Measurements from ENCODE around the gene UTS2R.
"Not testable (repeated sequence)": the region's sequence is repeated elsewhere in the genome, so short reads cannot be mapped to it uniquely, and the experiment has no call there.

UTS2R gene

GRCh38 chr17:82343560-82343959, 28.0 kb upstream of the UTS2R start:
- Histone ChIP-seq H3K36me3 (no peaks in the 10 kb centered on the region), H3K9me3 (ENCODE audit: severe bottlenecking) (peaks cover 11% of the 10 kb centered on the region), H3K4me3 (ENCODE audit: low read depth, low read length) (no peak overlapping the region), H3K27ac (no peak overlapping the region), H3K27me3 (ENCODE audit: insufficient read depth, low read depth, severe bottlenecking) (no peaks in the 10 kb centered on the region)
- DNase-seq: no peak
- TF ChIP-seq CTCF (IDR thresholded peaks at IDR 0.05; ENCODE audit: low read depth, low read length): no peak

GRCh38 chr17:82344175-82344907, 27.2 kb upstream of the UTS2R start:
- H3K36me3 ChIP-seq: no peaks in the 10 kb centered on the region
- no peak overlapping the region for H3K27ac ChIP-seq
- H3K27me3 ChIP-seq (ENCODE audit: insufficient read depth, low read depth, severe bottlenecking): no peaks in the 10 kb centered on the region
- TF ChIP-seq CTCF (IDR thresholded peaks at IDR 0.05; ENCODE audit: low read depth, low read length): no peak
- peaks cover 11% of the 10 kb centered on the region for H3K9me3 ChIP-seq (ENCODE audit: severe bottlenecking)
- DNase-seq: no peak
- H3K4me3 ChIP-seq (ENCODE audit: low read depth, low read length): no peak overlapping the region

- H3K36me3 ChIP-seq: no peaks in the 10 kb centered on the region
- 0 out of 2 replicates have a peak overlapping the region, but pooled peaks have one; percentile 6 for H3K27ac ChIP-seq
- no peak for DNase-seq
- H3K9me3 ChIP-seq (ENCODE audit: severe bottlenecking): peaks cover 11% of the 10 kb centered on the region
- no peak overlapping the region for H3K4me3 ChIP-seq (ENCODE audit: low read depth, low read length)
- H3K27me3 ChIP-seq (ENCODE audit: insufficient read depth, low read depth, severe bottlenecking): no peaks in the 10 kb centered on the region
- TF ChIP-seq CTCF (IDR thresholded peaks at IDR 0.05; ENCODE audit: low read depth, low read length): no peak
Observed at GRCh38 chr17:82345151-82345976, 26.2 kb upstream of the UTS2R start.

GRCh38 chr17:82346342-82347300, 24.9 kb upstream of the UTS2R start:
- DNase-seq: no peak
- no peaks in the 10 kb centered on the region for H3K27me3 ChIP-seq (ENCODE audit: insufficient read depth, low read depth, severe bottlenecking)
- no peaks in the 10 kb centered on the region for H3K36me3 ChIP-seq
- H3K9me3 ChIP-seq (ENCODE audit: severe bottlenecking): peaks cover 5% of the 10 kb centered on the region
- H3K27ac ChIP-seq: no peak overlapping the region
- no peak for TF ChIP-seq CTCF (IDR thresholded peaks at IDR 0.05; ENCODE audit: low read depth, low read length)
- no peak overlapping the region for H3K4me3 ChIP-seq (ENCODE audit: low read depth, low read length)

GRCh38 chr17:82347994-82348393, 23.6 kb upstream of the UTS2R start:
- not testable (repeated sequence) for DNase-seq; H3K36me3 ChIP-seq; H3K27ac ChIP-seq; H3K27me3 ChIP-seq (ENCODE audit: insufficient read depth, low read depth, severe bottlenecking); H3K4me3 ChIP-seq (ENCODE audit: low read depth, low read length); H3K9me3 ChIP-seq (ENCODE audit: severe bottlenecking)

Data from WERI-Rb-1 (cell line).